HUES48 (cell line): ENCODE data around the gene OLFM1.
A peak's percentile ranks its signal among the peaks of the same experiment; 100 is the strongest.

Source experiments
- H3K27ac ChIP-seq: one replicate; pipeline ENCODE4 v1.7.0; 2013; ENCODE audit warnings: low read depth, low read length, inconsistent platforms
- H3K27me3 ChIP-seq: 2 replicates; pipeline ENCODE4 v1.6.1; 2013; ENCODE audit warnings: mild to moderate bottlenecking, low read length; ENCODE audit not compliant: control insufficient read depth, insufficient read depth
- H3K36me3 ChIP-seq: 2 replicates; pipeline ENCODE4 v1.6.1; 2013; ENCODE audit warnings: low read length; ENCODE audit not compliant: control insufficient read depth, insufficient read depth
- H3K4me1 ChIP-seq: 2 replicates; pipeline ENCODE4 v1.6.1; 2013; ENCODE audit warnings: mild to moderate bottlenecking, low read length; ENCODE audit not compliant: control insufficient read depth, insufficient read depth
- H3K4me3 ChIP-seq: 2 replicates; pipeline ENCODE4 v1.5.1; 2013; ENCODE audit warnings: mild to moderate bottlenecking, low read depth, low read length
- H3K9ac ChIP-seq: 2 replicates; pipeline ENCODE4 v1.6.1; 2013; ENCODE audit warnings: mild to moderate bottlenecking, low read depth, low read length, moderate library complexity
- H3K9me3 ChIP-seq: 2 replicates; pipeline ENCODE4 v1.6.1; 2013; ENCODE audit warnings: low read length; ENCODE audit not compliant: control insufficient read depth, insufficient read depth

OLFM1 gene

DNA sequence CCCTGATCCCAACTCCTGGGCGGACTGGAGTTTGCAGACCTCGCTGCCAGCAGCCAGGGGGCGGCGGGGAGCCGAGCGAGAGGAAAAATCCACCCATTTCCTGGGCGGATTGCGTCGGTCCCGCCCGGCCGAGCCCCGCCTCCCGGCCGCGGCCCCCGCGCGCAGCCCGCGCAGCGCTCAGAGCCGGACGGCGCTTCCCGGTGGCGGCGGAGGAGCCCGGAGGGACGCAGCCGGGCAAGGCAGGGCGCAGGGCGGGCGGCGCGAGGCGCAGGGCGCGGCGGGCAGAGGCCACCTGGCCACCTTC is at the start of gene OLFM1:
TSS of gene OLFM1 (plus strand) at position 180 of the 304 bp plus-strand sequence. CDS start 322 bp downstream, outside the sequence.
- Histone ChIP-seq H3K27me3 (peaks cover 26% of the 10 kb centered on the region), H3K9ac (no peak within 1 kb of the TSS), H3K4me3 (peak within 1 kb of the TSS; percentile 57), H3K27ac (no peak within 1 kb of the TSS), H3K4me1 (peaks cover 6% of the 10 kb centered on the region), H3K36me3 (peaks cover 16% of the 10 kb centered on the region), H3K9me3 (no peaks in the 10 kb centered on the region)

DNA sequence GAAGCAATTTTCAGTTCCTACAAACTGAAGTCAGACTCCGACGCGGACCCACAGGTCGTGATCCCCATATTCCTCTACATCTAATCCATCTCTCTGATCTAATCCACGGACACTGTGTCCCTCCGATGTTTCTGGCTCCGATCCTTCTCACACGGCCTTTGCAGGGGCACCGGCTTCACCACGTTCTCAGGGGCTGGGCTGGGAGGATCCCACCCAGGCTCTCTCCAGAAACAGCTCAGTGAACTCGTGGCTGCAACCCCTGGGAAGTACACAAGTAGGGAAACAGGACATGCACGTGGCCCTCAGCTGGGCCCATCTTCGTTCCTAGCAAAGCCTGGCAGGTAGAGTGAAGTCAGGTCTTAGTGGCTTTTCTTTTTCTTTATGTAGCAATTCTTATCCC is 49.1 kb upstream of the OLFM1 start:
- Histone ChIP-seq H3K27me3 (no peaks in the 10 kb centered on the region), H3K4me3 (no peak overlapping the region), H3K36me3 (no peaks in the 10 kb centered on the region), H3K9ac (no peak overlapping the region), H3K9me3 (no peaks in the 10 kb centered on the region), H3K4me1 (no peaks in the 10 kb centered on the region), H3K27ac (no peak overlapping the region)

DNA sequence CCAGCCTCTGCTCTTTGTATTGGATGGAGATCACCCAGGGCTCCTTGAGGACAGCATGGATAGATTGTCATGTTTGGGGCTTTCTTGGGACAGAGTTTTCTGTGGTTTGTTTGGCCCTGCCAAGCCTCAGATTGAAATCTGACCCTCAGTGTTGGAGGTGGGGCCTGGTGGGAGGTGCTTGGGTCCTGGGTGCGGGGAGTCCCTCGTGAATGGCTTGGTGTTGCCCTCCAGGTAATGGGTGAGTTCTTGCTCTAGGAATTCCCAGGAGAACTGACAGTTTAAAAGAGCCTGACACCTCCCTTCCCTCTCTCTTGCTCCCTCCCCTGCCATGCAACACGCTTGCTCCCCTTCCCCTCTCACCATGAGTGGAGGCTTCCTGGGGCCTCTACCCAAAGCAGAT is 48.6 kb upstream of the OLFM1 start:
- H3K9me3 ChIP-seq: no peaks in the 10 kb centered on the region
- H3K9ac ChIP-seq: no peak overlapping the region
- no peak overlapping the region for H3K4me3 ChIP-seq
- H3K27ac ChIP-seq: no peak overlapping the region
- H3K36me3 ChIP-seq: no peaks in the 10 kb centered on the region
- H3K4me1 ChIP-seq: no peaks in the 10 kb centered on the region
- no peaks in the 10 kb centered on the region for H3K27me3 ChIP-seq

GRCh38 chr9:135039266-135039870 is 48.1 kb upstream of the OLFM1 start:
- H3K9ac ChIP-seq: no peak overlapping the region
- H3K9me3 ChIP-seq: no peaks in the 10 kb centered on the region
- H3K27me3 ChIP-seq: no peaks in the 10 kb centered on the region
- no peaks in the 10 kb centered on the region for H3K36me3 ChIP-seq
- no peak overlapping the region for H3K4me3 ChIP-seq
- H3K4me1 ChIP-seq: no peaks in the 10 kb centered on the region
- H3K27ac ChIP-seq: no peak overlapping the region

- no peaks in the 10 kb centered on the region for H3K36me3 ChIP-seq
- H3K27ac ChIP-seq: no peak overlapping the region
- H3K9me3 ChIP-seq: no peaks in the 10 kb centered on the region
- no peaks in the 10 kb centered on the region for H3K27me3 ChIP-seq
- H3K9ac ChIP-seq: no peak overlapping the region
- H3K4me1 ChIP-seq: no peaks in the 10 kb centered on the region
- H3K4me3 ChIP-seq: no peak overlapping the region
Observed at GRCh38 chr9:135039916-135040645, 47.4 kb upstream of the OLFM1 start.

DNA sequence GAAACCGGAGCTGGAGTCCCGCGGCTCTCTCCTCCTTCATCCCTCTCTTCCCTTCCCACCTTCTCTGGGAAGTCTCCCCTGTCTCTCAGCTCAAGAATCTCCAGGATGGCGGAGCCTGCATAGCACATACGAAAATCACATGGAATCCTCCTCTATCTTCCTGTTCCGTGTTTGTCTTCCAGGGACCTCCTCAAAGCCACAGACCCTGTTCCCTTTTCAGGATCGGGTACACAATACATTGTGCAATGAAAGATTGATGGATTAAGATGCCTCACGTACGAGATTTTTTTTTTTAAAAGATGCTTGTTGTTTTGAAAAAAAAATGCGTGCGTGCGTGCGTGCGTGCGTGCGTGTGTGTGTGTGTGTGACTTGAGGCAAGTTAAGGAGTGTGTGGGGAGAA is 46.6 kb upstream of the OLFM1 start:
- H3K36me3 ChIP-seq: no peaks in the 10 kb centered on the region
- H3K27me3 ChIP-seq: no peaks in the 10 kb centered on the region
- H3K9me3 ChIP-seq: no peaks in the 10 kb centered on the region
- no peaks in the 10 kb centered on the region for H3K4me1 ChIP-seq
- no peak overlapping the region for H3K9ac ChIP-seq
- no peak overlapping the region for H3K4me3 ChIP-seq
- no peak overlapping the region for H3K27ac ChIP-seq

DNA sequence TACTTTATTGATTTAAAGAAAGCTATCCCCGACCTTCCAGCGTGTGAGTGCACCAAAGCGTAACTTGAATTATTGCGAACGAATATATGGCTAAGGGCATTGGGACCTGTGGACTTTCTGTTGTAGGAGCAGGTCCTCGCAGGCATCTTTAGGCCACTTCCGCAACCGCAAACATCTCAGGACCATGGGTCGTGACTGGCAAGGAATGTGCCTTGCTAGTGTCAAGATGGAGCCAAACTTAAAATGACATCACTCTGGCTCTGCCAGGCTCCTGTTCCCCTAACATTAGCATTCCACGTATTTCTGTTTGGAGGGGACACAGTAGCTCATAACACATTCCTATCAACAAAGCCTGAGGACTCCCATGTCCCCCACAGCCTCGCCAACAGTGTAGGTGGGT is 44.1 kb upstream of the OLFM1 start:
- Histone ChIP-seq H3K27me3 (no peaks in the 10 kb centered on the region), H3K36me3 (no peaks in the 10 kb centered on the region), H3K4me1 (no peaks in the 10 kb centered on the region), H3K4me3 (no peak overlapping the region), H3K9me3 (no peaks in the 10 kb centered on the region), H3K9ac (no peak overlapping the region), H3K27ac (no peak overlapping the region)

GRCh38 chr9:135045264-135045927 is 42.1 kb upstream of the OLFM1 start:
- Histone ChIP-seq H3K36me3 (no peaks in the 10 kb centered on the region), H3K27me3 (no peaks in the 10 kb centered on the region), H3K27ac (no peak overlapping the region), H3K9me3 (no peaks in the 10 kb centered on the region), H3K4me1 (no peaks in the 10 kb centered on the region), H3K9ac (no peak overlapping the region), H3K4me3 (no peak overlapping the region)

DNA sequence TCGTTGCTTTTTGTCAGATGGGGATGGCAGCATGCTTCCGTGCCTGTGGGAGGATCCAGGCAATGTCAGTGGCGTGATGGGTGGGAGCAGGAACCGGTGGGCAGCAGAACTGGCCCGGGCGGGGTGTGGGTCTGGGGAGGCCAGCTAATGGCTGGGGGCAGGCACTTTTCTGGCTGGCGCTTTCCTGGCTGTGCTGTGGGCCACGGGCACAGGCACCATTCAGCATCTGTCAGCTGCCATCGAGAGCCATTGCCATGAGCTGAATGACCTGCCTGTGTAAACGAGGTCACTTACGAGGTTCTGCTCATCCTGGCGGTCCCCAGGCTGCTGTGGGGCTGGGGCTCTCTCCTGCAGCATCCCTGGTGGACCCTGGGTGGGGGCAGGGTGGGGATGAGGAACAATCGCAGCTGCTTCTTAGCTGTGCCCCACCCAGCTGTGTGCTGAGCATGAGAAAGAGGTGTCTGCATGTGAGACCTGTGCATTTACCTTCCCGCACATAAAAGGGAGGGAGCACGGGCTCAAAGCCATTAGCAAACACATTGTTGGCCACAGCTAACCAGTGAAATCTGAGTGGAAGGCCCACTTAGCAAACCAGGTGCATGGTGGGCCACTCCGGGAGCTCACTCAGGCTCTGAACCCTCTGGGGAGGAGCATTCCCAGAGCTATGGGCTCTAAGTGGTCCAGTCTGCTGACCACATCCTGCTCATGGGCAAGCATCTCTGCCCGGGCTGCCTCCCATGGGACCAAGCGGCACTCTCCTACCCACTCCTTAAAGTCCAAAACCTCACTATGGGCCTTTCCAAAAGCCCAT is 41.3 kb upstream of the OLFM1 start:
- Histone ChIP-seq H3K27me3 (no peaks in the 10 kb centered on the region), H3K27ac (no peak overlapping the region), H3K9ac (no peak overlapping the region), H3K9me3 (no peaks in the 10 kb centered on the region), H3K36me3 (no peaks in the 10 kb centered on the region), H3K4me1 (no peaks in the 10 kb centered on the region), H3K4me3 (no peak overlapping the region)

- Histone ChIP-seq H3K36me3 (no peaks in the 10 kb centered on the region), H3K27me3 (no peaks in the 10 kb centered on the region), H3K4me3 (no peak overlapping the region), H3K27ac (no peak overlapping the region), H3K4me1 (no peaks in the 10 kb centered on the region), H3K9me3 (no peaks in the 10 kb centered on the region), H3K9ac (no peak overlapping the region)
Observed at GRCh38 chr9:135046739-135047350, 40.6 kb upstream of the OLFM1 start.
